ENCODE measurements around the gene ADGRF4. TPM values are rescaled to one million over a fixed set of nuclear protein-coding genes. Genes with fewer than 3 reads are reported as not detected.

ADGRF4 gene
- total RNA-seq, 1 donor from 2014 or later, result not detected

- no peak for DNase-seq (ENCODE audit: low spot score)
Observed at GRCh38 chr6:47680724-47681123, 17.7 kb upstream of the ADGRF4 start.

DNA sequence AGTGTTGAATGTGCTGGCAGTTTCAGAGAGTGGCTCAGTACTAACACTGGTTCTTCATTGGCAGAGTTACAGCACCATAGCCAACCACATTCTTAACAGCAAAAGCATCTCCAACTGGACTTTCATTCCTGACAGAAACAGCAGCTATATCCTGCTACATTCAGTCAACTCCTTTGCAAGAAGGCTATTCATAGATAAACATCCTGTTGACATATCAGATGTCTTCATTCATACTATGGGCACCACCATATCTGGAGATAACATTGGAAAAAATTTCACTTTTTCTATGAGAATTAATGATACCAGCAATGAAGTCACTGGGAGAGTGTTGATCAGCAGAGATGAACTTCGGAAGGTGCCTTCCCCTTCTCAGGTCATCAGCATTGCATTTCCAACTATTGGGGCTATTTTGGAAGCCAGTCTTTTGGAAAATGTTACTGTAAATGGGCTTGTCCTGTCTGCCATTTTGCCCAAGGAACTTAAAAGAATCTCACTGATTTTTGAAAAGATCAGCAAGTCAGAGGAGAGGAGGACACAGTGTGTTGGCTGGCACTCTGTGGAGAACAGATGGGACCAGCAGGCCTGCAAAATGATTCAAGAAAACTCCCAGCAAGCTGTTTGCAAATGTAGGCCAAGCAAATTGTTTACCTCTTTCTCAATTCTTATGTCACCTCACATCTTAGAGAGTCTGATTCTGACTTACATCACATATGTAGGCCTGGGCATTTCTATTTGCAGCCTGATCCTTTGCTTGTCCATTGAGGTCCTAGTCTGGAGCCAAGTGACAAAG lies 17.0 kb upstream of the ADGRF4 start:
- no peak for DNase-seq (ENCODE audit: low spot score)

GRCh38 chr6:47686411-47686810 lies 12.0 kb upstream of the ADGRF4 start:
- no peak for DNase-seq (ENCODE audit: low spot score)

DNA sequence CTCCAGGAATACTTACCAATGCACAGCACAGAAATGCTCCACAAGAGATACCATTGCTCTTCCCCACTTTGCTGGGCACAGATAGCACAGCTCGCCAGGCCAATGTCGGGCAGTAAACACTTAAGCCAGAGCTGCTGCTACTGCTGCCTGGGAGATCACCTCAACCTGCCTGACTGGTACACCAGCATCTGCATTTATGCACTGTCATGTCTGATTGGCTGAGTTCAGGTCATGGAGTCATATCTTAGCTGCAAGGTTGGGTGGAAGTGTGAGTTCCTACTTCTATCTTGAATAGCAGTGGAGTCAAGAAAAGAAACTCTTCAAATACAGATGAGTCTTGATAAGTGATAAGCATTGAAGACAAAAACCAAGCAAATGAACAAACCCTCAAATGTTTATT lies 10.9 kb upstream of the ADGRF4 start:
- no peak for DNase-seq (ENCODE audit: low spot score)

- no peak for DNase-seq (ENCODE audit: low spot score)
Observed at GRCh38 chr6:47690214-47690613, 8.2 kb upstream of the ADGRF4 start.

- no peak for DNase-seq (ENCODE audit: low spot score)
Observed at GRCh38 chr6:47690791-47691190, 7.6 kb upstream of the ADGRF4 start.

DNA sequence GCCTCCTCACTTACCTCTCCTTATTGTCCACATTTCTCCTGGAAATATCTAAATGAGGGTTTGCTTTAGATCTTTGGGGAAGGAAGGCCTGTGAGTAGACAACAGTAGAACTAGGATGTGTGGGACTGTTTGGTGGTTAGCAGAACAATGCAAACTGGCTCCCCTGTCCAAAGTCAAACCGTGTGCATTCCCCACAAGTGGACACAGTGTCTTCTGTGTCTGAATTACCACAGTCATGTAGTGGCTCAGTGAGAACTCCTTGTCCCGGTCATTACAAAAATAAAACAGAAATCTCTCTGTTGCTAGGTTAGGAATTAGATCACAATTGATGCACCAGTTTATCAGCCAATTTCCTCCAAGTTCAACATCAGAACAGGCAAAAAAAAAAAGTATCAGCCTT lies 455 bp upstream of the ADGRF4 start:
- no peak for DNase-seq (ENCODE audit: low spot score)

- DNase-seq (ENCODE audit: low spot score), result no peak
Observed at GRCh38 chr6:47700053-47700452, 1.7 kb downstream of the ADGRF4 start.

DNA sequence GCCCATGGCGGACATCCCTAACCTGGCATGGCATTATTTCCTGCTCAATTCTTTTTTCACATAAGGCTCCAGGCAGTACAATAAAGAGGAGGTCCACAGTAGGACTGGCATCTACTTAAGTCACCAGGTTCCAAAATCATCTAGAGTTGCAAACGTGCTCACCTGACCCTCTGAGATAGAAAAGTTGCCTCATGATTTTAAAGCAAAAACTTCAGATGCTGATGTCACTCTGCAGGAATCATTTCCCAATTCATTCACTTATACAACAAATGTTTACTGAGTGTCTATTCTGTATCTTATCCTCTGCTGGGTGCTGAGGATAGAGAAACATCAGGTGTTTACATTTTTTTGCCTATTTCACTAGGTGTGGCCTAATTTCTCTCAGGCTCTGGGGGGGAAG lies 2.2 kb downstream of the ADGRF4 start:
- DNase-seq (ENCODE audit: low spot score), result no peak

DNA sequence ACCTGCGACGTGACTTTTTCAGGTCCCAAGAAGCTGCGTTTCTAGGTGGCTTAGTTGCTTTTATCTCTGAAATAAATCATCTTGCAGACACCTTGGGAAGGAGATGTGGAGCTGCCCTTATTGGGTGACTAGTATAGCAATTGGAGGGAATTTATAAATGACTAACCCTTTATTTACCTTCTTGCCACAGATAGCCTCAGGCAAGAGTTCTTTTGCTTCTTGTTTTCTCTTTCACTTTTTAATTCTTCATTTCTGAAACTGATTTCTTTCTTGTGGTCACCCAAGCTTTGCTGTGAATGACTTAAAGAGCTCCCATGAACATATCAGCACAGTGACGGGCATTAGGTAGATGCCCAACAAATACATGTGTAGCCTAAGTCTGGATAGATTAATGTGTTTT lies 3.0 kb downstream of the ADGRF4 start:
- no peak for DNase-seq (ENCODE audit: low spot score)

GRCh38 chr6:47709160-47709559 lies 10.8 kb downstream of the ADGRF4 start:
- no peak for DNase-seq (ENCODE audit: low spot score)

DNA sequence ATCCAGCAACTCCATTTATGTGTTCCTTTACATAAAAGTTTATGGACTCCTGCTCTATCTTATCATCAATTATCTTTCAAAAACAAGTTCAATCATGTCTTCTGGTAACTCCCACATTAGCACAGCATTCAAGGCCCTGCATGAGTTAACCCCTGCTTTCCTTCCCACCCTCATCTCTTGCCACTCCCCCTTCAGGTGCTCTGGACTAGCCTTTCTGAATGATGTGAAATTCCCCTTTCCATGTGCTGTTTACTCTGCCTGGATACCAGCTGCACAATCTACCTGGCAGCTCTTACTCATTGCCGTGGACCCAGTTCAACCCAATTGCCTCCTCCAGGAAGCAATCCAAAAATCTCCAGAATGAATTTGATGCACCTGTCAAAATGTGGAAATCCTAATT lies 11.9 kb downstream of the ADGRF4 start:
- no peak for DNase-seq (ENCODE audit: low spot score)

DNA sequence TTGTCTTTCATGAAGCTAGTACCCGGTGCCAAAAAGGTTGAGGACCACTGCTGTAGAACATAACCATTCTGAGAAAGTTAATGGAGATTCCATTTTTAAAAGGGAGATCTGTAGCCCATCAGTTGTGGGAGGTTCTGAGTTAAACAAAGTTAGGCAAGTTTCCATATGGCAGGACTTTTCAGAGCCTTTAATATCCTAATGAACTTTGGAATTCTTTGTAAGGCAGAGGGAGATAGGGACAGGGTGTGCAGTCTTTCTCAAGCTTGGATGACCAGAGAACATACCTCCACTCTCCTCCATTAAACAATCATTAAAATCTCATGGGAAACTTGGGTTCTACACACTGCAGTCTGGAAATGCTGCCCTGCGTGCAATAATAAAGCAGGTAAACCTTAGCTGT lies 14.8 kb downstream of the ADGRF4 start:
- DNase-seq (ENCODE audit: low spot score), result no peak

DNA sequence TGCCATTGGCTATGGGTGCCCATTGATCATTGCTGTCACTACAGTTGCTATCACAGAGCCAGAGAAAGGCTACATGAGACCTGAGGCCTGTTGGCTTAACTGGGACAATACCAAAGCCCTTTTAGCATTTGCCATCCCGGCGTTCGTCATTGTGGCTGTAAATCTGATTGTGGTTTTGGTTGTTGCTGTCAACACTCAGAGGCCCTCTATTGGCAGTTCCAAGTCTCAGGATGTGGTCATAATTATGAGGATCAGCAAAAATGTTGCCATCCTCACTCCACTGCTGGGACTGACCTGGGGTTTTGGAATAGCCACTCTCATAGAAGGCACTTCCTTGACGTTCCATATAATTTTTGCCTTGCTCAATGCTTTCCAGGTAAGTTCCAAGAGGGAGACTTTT lies 16.4 kb downstream of the ADGRF4 start:
- no peak for DNase-seq (ENCODE audit: low spot score)

DNA sequence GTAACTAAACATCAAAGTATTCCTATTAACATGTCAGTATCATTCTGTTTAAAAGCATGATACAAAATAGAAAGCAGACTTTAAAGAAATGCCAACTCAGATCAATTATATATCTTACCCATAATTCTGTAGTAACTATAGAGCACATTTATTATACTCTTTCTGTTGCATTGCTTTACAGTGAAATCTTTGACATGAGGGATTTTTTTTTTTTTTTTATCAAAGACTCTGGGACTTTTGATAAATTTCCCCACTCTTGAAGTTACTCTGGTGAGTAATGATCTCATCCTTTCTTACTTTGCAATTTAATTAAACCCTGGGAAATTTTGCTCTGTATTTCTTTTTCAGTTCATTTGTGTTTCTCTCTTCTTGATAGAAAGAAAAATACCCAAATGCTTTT lies 17.4 kb downstream of the ADGRF4 start:
- no peak for DNase-seq (ENCODE audit: low spot score)

DNA sequence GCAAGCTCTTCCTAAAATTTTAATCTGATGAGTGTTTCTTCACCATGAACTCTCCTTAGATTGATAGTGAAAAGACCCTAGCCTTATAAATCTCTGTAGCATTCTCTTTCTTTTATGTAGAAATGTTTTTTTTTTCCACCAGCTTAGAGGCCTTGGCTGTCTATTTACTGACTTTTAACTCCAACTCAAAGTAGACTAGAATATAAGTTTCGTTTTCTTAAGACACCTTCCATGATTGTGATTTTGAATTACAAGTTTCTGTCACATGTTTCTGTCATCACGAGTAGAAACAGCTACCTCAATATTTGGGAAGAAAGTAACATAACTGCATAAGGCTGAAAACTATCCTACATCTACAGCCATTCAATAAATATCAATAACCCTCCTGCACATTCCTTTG lies 17.8 kb downstream of the ADGRF4 start:
- no peak for DNase-seq (ENCODE audit: low spot score)

GRCh38 chr6:47718571-47718970 lies 20.2 kb downstream of the ADGRF4 start:
- no peak for DNase-seq (ENCODE audit: low spot score)

DNA sequence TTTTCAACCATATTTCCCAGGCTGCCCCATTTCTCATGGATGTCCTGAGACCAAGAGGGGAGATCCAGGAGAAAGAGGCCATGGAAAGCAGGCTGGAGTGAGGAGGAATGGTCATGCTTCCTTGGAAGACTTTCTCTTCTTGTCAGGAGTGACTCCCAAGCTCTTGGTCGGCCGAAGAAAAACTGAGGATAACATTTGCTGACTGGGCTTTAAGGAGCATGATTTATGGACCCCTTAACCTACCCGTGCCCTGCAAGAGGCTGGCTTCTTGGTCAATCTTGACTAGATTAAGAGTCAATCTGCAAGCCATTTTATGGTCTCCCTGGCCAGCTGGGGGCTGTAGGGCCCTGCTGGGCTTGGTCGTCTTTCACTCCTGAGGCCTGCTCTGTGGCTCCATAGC lies 22.8 kb downstream of the ADGRF4 start:
- DNase-seq (ENCODE audit: low spot score), result no peak

- no peak for DNase-seq (ENCODE audit: low spot score)
Observed at GRCh38 chr6:47722194-47722593, 23.8 kb downstream of the ADGRF4 start.

DNA sequence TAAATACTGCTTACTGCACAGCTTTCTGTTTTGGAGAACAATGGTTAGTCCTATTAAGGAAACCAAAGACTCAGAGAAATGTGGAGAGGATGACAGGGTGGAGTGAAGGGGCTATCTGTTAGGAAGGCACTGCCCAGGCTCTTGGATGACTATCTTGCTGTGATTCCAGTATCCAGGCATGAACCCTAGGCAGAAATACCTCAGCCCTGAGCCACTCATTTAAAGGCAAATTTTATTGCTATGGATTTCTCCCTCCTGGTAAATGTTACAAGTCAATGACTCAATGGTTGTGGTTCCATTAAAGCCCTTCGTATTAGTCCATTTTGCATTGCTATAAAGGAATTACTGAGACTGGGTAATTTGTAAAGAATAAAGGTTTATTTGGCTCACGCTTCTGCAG lies 25.9 kb downstream of the ADGRF4 start:
- DNase-seq (ENCODE audit: low spot score), result no peak

GRCh38 chr6:47727391-47727790 lies 29.0 kb downstream of the ADGRF4 start:
- DNase-seq (ENCODE audit: low spot score), result no peak

DNA sequence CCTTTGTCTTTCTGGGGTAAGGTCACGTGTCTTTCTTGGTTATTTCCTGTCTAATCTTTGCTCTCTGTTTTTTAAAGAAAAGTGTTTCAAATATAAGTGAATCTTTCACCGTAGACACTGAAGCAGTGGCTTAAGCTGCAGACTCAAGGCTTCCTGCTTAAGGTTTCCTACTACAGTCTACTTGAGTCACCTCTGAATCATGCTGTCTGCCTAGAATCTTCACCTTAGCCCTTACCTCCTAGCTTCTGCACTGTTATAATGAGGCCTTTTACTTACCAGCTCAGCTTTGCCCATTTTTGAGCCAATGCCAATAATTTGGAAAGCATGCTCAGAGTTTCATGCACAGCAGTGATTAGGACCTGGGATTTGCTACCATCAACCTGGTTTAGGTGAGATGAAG lies 30.6 kb downstream of the ADGRF4 start:
- DNase-seq (ENCODE audit: low spot score), result no peak

- no peak for DNase-seq (ENCODE audit: low spot score)
Observed at GRCh38 chr6:47729457-47729856, 31.1 kb downstream of the ADGRF4 start.
